ENCODE measurements around the gene ISYNA1. TPM values are rescaled to one million over a fixed set of nuclear protein-coding genes. Genes with fewer than 3 reads are reported as not detected.

The ISYNA1 gene
- total RNA-seq, 1 donor from 2014 or later, result 251 TPM

DNA sequence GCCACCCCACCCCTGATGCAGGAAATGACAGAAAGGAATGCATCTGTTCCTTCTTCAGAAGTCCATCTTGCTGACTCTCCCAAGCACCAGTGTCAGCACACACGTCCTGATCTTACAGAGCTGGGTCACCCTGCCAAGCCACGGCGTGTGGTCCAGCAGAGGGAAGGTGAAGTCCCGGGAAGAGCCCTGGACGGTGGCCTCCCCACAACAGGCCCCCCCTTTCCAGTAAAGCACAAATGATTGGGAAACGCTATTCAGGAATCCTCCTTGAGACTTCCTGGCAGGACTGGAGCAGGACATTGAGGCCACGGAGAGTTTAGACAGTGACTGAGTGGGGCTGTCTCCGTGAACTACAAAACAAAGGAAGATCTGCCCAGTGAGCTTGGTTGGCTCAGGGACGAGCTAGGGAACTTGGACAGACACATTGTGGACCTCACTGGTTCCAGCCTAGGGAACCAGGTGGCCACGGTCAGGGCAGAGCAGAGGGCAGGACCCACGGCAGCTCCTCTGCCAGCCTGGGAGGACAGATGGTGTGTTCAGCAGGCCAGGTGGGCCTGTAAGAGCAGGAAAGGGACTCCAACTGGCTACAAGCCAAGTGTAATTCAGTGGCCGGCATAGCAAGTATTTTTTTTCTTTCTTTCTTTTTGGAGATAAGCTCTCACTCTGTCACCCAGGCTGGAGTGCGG is 42.2 kb upstream of the ISYNA1 start:
- peaks cover 4% of the 10 kb centered on the region for H3K36me3 Mint-ChIP-seq (ENCODE audit: low read depth)
- peaks cover 55% of the 10 kb centered on the region for H3K4me1 Mint-ChIP-seq
- H3K27me3 Mint-ChIP-seq (ENCODE audit: low read depth), result no peaks in the 10 kb centered on the region
- H3K9me3 Mint-ChIP-seq, result no peaks in the 10 kb centered on the region
- TF ChIP-seq CTCF (conservative IDR thresholded peaks at IDR 0.05), result no peak
- no peak for DNase-seq (ENCODE audit: low read depth, low spot score)
- H3K4me3 Mint-ChIP-seq, result no peak overlapping the region
- peak overlapping the region; percentile 37 for H3K27ac Mint-ChIP-seq (ENCODE audit: unreplicated experiment)

DNA sequence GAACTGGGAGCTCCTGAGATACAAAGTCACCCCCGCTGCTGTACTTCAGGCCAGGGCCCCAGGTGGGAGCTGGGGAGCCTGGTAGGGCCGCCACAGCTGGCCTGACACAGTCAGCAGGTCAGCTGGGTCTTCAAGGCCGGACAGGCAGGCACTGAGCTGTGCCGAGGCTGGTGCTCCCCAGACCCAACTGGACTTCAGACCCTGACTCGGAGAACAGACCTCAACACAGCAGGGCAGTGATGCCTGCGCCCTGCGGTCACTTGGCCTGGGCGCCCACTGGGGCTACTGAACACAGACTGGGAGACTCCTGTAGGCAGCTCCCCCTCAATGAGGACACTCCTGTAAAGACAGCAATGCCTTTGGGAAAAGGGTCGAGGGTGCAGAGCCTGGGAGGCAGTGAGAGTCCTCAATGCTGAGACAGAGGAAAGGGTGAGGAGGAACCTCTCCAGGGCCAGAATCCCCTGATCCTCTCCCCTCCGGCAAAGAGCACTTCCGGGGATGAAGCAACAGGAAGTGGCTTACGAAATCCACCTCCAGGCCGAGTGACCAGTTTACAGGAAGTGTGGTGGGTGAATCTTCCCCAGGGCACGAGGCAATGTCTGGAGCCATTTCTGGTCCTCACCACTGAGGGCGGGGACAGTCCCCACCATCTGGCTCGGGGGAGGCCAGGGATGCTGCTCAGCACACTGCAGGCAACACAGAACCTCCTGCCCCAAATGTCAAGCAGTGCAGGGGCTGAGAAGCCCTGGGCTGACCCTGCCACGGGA is 40.8 kb upstream of the ISYNA1 start:
- H3K4me3 Mint-ChIP-seq, result no peak overlapping the region

GRCh38 chr19:18477974-18478373 is 40.0 kb upstream of the ISYNA1 start:
- H3K4me3 Mint-ChIP-seq, result no peak overlapping the region

More for the DNA sequence above, 40.8 kb upstream of the ISYNA1 start:
- peaks cover 46% of the 10 kb centered on the region for H3K4me1 Mint-ChIP-seq
- DNase-seq (ENCODE audit: low read depth, low spot score), result no peak
- no peak overlapping the region for H3K27ac Mint-ChIP-seq (ENCODE audit: unreplicated experiment)
- H3K27me3 Mint-ChIP-seq (ENCODE audit: low read depth), result no peaks in the 10 kb centered on the region
- no peak for TF ChIP-seq CTCF (conservative IDR thresholded peaks at IDR 0.05)
- H3K36me3 Mint-ChIP-seq (ENCODE audit: low read depth), result peaks cover 4% of the 10 kb centered on the region
- H3K9me3 Mint-ChIP-seq, result no peaks in the 10 kb centered on the region

DNA sequence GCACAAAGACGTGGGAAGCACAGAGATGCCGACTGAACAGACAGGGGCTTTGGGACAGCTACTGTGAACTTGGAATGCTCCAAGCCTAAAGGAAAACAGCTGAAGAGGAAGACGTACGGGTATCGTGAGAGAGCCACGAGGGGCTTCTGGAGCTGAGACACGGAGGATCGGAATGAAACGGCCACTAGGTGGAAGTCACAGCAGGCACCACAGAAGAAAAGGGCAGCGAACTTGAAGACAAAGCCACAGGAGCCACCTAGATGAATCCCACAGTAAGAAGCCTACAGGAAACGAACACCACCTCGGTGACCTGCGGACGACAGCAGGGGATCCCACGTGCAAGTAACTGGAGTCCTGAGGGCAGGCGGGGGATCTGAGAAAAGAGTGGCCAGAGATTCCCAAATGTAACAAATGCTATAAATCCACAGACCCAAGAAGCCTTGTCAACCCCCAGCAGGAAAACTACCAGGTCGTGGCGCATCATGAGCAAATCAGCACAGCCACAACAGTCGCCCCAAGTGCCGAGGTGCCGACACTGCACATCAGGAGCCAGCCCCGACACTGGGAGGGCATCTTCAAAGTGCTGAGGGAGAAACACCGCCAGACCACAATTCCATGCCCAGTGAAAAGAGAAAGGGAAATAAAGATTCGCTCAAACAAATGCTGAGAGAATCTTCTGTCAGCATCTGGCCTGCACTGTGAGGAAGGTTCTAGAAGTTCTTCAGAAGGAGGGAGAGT is 39.3 kb upstream of the ISYNA1 start:
- peak; percentile 32 for TF ChIP-seq CTCF (conservative IDR thresholded peaks at IDR 0.05)
- H3K4me1 Mint-ChIP-seq, result peaks cover 37% of the 10 kb centered on the region
- no peak overlapping the region for H3K4me3 Mint-ChIP-seq
- no peak for DNase-seq (ENCODE audit: low read depth, low spot score)
- no peaks in the 10 kb centered on the region for H3K27me3 Mint-ChIP-seq (ENCODE audit: low read depth)
- H3K9me3 Mint-ChIP-seq, result no peaks in the 10 kb centered on the region
- peaks cover 4% of the 10 kb centered on the region for H3K36me3 Mint-ChIP-seq (ENCODE audit: low read depth)
- peak overlapping the region; percentile 0 for H3K27ac Mint-ChIP-seq (ENCODE audit: unreplicated experiment)

More at GRCh38 chr19:18477974-18478373, 40.0 kb upstream of the ISYNA1 start:
- no peaks in the 10 kb centered on the region for H3K9me3 Mint-ChIP-seq
- DNase-seq (ENCODE audit: low read depth, low spot score), result no peak
- TF ChIP-seq CTCF (conservative IDR thresholded peaks at IDR 0.05), result no peak
- H3K27me3 Mint-ChIP-seq (ENCODE audit: low read depth), result no peaks in the 10 kb centered on the region
- H3K36me3 Mint-ChIP-seq (ENCODE audit: low read depth), result peaks cover 4% of the 10 kb centered on the region
- H3K4me1 Mint-ChIP-seq, result peaks cover 39% of the 10 kb centered on the region
- H3K27ac Mint-ChIP-seq (ENCODE audit: unreplicated experiment), result no peak overlapping the region

- Mint-ChIP-seq H3K27ac (ENCODE audit: unreplicated experiment) (peak overlapping the region; percentile 0), H3K27me3 (ENCODE audit: low read depth) (no peaks in the 10 kb centered on the region), H3K9me3 (no peaks in the 10 kb centered on the region), H3K36me3 (ENCODE audit: low read depth) (peaks cover 4% of the 10 kb centered on the region), H3K4me1 (peaks cover 37% of the 10 kb centered on the region), H3K4me3 (no peak overlapping the region)
- no peak for TF ChIP-seq CTCF (conservative IDR thresholded peaks at IDR 0.05)
- no peak for DNase-seq (ENCODE audit: low read depth, low spot score)
These were observed 38.6 kb upstream of the ISYNA1 start for GRCh38 chr19:18476507-18477041.

Measured in neural crest cell (in vitro differentiated cells).